ENCODE measurements around the gene CCDC187.

The CCDC187 gene

GRCh38 chr9:136282272-136282861, 21.5 kb downstream of the CCDC187 start:
- Mint-ChIP-seq H3K9me3 (no peaks in the 10 kb centered on the region), H3K4me3 (no peak overlapping the region), H3K27me3 (peaks cover 22% of the 10 kb centered on the region), H3K4me1 (peaks cover 14% of the 10 kb centered on the region), H3K27ac (no peak overlapping the region)
- no peak for ATAC-seq
- no peak for DNase-seq

- Mint-ChIP-seq H3K4me3 (no peak overlapping the region), H3K9me3 (no peaks in the 10 kb centered on the region), H3K27me3 (peaks cover 24% of the 10 kb centered on the region), H3K4me1 (peaks cover 14% of the 10 kb centered on the region), H3K27ac (no peak overlapping the region)
- DNase-seq = no peak
- no peak for ATAC-seq
These were observed 22.2 kb downstream of the CCDC187 start for GRCh38 chr9:136281421-136282271.

- Mint-ChIP-seq H3K27ac (no peak overlapping the region), H3K4me1 (peaks cover 14% of the 10 kb centered on the region), H3K27me3 (peaks cover 31% of the 10 kb centered on the region), H3K4me3 (no peak overlapping the region), H3K9me3 (no peaks in the 10 kb centered on the region)
- DNase-seq (no peak), ATAC-seq (no peak)
These were observed 23.2 kb downstream of the CCDC187 start for GRCh38 chr9:136280535-136281315.

GRCh38 chr9:136279471-136279870, 24.4 kb downstream of the CCDC187 start:
- Mint-ChIP-seq H3K9me3 (no peaks in the 10 kb centered on the region), H3K4me3 (no peak overlapping the region), H3K27me3 (peaks cover 39% of the 10 kb centered on the region), H3K4me1 (peaks cover 14% of the 10 kb centered on the region), H3K27ac (no peak overlapping the region)
- DNase-seq (no peak), ATAC-seq (no peak)

- Mint-ChIP-seq H3K27ac (no peak overlapping the region), H3K4me1 (peaks cover 13% of the 10 kb centered on the region), H3K27me3 (peaks cover 37% of the 10 kb centered on the region), H3K9me3 (no peaks in the 10 kb centered on the region), H3K4me3 (no peak overlapping the region)
- DNase-seq (no peak), ATAC-seq (no peak)
These were observed 25.0 kb downstream of the CCDC187 start for GRCh38 chr9:136278894-136279293.

- Mint-ChIP-seq H3K27ac (no peak overlapping the region), H3K4me3 (no peak overlapping the region), H3K9me3 (no peaks in the 10 kb centered on the region), H3K4me1 (peaks cover 7% of the 10 kb centered on the region), H3K27me3 (peaks cover 30% of the 10 kb centered on the region)
- DNase-seq (no peak), ATAC-seq (no peak)
These were observed 25.7 kb downstream of the CCDC187 start for GRCh38 chr9:136278221-136278620.

- peaks cover 7% of the 10 kb centered on the region for H3K4me1 Mint-ChIP-seq
- H3K27ac Mint-ChIP-seq = no peak overlapping the region
- no peak for ATAC-seq
- no peaks in the 10 kb centered on the region for H3K9me3 Mint-ChIP-seq
- H3K4me3 Mint-ChIP-seq = no peak overlapping the region
- peaks cover 28% of the 10 kb centered on the region for H3K27me3 Mint-ChIP-seq
- DNase-seq = no peak
These were observed 26.1 kb downstream of the CCDC187 start for GRCh38 chr9:136277746-136278145.

GRCh38 chr9:136276716-136277115, 27.2 kb downstream of the CCDC187 start:
- Mint-ChIP-seq H3K4me1 (no peaks in the 10 kb centered on the region), H3K27ac (no peak overlapping the region), H3K9me3 (no peaks in the 10 kb centered on the region), H3K4me3 (no peak overlapping the region), H3K27me3 (peaks cover 17% of the 10 kb centered on the region)
- ATAC-seq (no peak), DNase-seq (no peak)

- Mint-ChIP-seq H3K27ac (no peak overlapping the region), H3K4me1 (no peaks in the 10 kb centered on the region), H3K27me3 (peaks cover 17% of the 10 kb centered on the region), H3K4me3 (no peak overlapping the region), H3K9me3 (no peaks in the 10 kb centered on the region)
- DNase-seq = no peak
- no peak for ATAC-seq
These were observed 28.1 kb downstream of the CCDC187 start for GRCh38 chr9:136275655-136276429.

GRCh38 chr9:136274786-136275654, 28.9 kb downstream of the CCDC187 start:
- no peak for ATAC-seq

GRCh38 chr9:136273921-136274785, 29.7 kb downstream of the CCDC187 start:
- DNase-seq = no peak
- Mint-ChIP-seq H3K9me3 (no peaks in the 10 kb centered on the region), H3K27ac (no peak overlapping the region), H3K4me1 (no peaks in the 10 kb centered on the region), H3K27me3 (peaks cover 17% of the 10 kb centered on the region), H3K4me3 (no peak overlapping the region)
- ATAC-seq = no peak

More at GRCh38 chr9:136274786-136275654, 28.9 kb downstream of the CCDC187 start:
- no peak for DNase-seq
- Mint-ChIP-seq H3K4me1 (no peaks in the 10 kb centered on the region), H3K27me3 (peaks cover 17% of the 10 kb centered on the region), H3K27ac (no peak overlapping the region), H3K4me3 (no peak overlapping the region), H3K9me3 (no peaks in the 10 kb centered on the region)

- ATAC-seq (no peak), DNase-seq (no peak)
- H3K4me3 Mint-ChIP-seq = no peak overlapping the region
- no peak overlapping the region for H3K27ac Mint-ChIP-seq
- H3K9me3 Mint-ChIP-seq = no peaks in the 10 kb centered on the region
- H3K27me3 Mint-ChIP-seq = peaks cover 17% of the 10 kb centered on the region
- no peaks in the 10 kb centered on the region for H3K4me1 Mint-ChIP-seq
These were observed 30.5 kb downstream of the CCDC187 start for GRCh38 chr9:136273244-136273865.

GRCh38 chr9:136270173-136270705, 33.7 kb downstream of the CCDC187 start:
- Mint-ChIP-seq H3K9me3 (no peaks in the 10 kb centered on the region), H3K4me3 (no peak overlapping the region), H3K27ac (peak overlapping the region in 1 of 2 donors; percentile 30), H3K27me3 (peaks cover 3% of the 10 kb centered on the region), H3K4me1 (peaks cover 14% of the 10 kb centered on the region)
- DNase-seq (no peak), ATAC-seq (no peak)

Data from stimulated activated naive CD8-positive, alpha-beta T cell treated with anti-CD3 and anti-CD28 coated beads, Interleukin-15, amount 100 ng/mL, for 72 hours (primary cell).